ENCODE results near the gene GPR6.

GPR6 gene

DNA sequence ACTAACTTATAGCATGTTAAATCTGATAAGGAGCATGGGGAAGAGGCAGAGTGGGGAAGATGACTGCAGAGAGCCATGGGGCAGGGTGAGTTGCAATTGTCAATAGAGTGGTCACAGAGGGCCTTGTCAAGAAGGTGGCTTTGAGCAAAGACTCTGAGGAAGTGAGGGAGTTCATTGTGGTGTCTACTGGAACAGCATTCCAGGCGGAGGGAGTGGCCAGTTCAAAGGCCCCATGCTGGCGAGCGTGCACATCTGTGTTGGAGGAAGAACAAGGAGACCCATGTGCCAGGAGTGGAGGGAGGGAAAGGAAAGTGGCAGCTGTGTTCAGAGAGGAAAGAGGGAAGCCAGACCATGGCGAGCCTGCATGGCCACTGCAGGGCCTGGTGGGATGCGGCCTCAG lies 15.8 kb upstream of the GPR6 start:
- H3K9me3 ChIP-seq, result no peaks in the 10 kb centered on the region
- no peaks in the 10 kb centered on the region for H3K36me3 ChIP-seq
- H3K4me3 ChIP-seq (ENCODE audit: low read depth in 1 of 2, low read length in 1 of 2), result no peak overlapping the region
- H3K27ac ChIP-seq, result no peak overlapping the region
- peaks cover 0 to 3% of the 10 kb centered on the region in 2 experiments for H3K4me1 ChIP-seq (ENCODE audit: control insufficient read depth in 1 of 2, insufficient read depth in 1 of 2, low read depth in 1 of 2, low read length in 1 of 2)
- TF ChIP-seq, protein P1, sequence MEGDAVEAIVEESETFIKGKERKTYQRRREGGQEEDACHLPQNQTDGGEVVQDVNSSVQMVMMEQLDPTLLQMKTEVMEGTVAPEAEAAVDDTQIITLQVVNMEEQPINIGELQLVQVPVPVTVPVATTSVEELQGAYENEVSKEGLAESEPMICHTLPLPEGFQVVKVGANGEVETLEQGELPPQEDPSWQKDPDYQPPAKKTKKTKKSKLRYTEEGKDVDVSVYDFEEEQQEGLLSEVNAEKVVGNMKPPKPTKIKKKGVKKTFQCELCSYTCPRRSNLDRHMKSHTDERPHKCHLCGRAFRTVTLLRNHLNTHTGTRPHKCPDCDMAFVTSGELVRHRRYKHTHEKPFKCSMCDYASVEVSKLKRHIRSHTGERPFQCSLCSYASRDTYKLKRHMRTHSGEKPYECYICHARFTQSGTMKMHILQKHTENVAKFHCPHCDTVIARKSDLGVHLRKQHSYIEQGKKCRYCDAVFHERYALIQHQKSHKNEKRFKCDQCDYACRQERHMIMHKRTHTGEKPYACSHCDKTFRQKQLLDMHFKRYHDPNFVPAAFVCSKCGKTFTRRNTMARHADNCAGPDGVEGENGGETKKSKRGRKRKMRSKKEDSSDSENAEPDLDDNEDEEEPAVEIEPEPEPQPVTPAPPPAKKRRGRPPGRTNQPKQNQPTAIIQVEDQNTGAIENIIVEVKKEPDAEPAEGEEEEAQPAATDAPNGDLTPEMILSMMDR (IDR thresholded peaks at IDR 0.05), result no peak
- H3K27me3 ChIP-seq, result no peaks in the 10 kb centered on the region

DNA sequence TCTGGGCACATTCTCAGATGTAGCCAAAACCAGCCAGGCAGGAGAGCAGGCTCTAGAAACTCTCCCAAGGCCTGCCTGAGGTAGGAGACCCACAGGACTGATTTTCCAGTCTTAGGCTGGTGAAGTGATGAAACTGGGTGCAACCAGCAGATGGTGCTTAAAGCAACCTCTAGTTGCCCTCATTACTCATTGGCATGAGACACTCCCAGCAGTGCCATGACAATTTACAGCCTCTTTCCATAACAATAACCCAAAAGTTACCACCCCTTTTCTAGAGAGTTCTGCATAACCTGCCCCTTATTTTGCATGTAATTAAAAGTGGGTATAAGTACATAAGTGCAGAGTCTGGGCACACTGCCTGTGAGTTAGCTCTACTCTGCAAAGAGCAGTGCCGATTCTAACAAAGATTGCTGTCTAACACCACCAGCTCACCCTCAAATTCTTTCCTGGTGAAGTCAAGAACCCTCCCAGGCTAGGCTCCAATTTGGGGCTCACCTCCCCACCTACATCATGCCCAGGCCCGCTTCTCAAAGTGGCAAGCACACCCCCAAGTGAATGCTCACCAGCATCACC lies 14.4 kb upstream of the GPR6 start:
- Histone ChIP-seq H3K27ac (no peak overlapping the region), H3K36me3 (no peaks in the 10 kb centered on the region), H3K4me3 (ENCODE audit: low read depth in 1 of 2, low read length in 1 of 2) (no peak overlapping the region)

DNA sequence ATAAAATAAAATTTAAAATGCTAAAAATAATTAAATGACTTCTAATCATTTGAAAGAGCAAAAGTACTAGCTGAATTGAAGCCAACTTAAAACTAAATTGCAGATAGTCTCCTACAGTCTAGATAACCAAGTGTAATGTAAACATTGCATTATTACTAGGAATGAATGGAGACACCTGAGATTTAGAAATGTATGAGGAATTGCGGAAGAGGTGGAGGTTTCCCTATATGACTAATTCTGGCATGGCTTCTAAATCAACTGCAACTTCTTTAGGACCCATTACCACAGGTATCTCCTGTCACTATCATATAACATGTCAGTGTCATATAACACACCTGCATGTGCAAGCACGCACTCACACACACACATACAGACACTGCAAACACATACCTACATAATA lies 13.2 kb upstream of the GPR6 start:
- Histone ChIP-seq H3K27ac (no peak overlapping the region), H3K4me1 (ENCODE audit: control insufficient read depth in 1 of 2, insufficient read depth in 1 of 2, low read depth in 1 of 2, low read length in 1 of 2) (peaks cover 0 to 3% of the 10 kb centered on the region in 2 experiments), H3K9me3 (no peaks in the 10 kb centered on the region), H3K27me3 (peaks cover 14% of the 10 kb centered on the region), H3K4me3 (ENCODE audit: low read depth in 1 of 2, low read length in 1 of 2) (no peak overlapping the region), H3K36me3 (no peaks in the 10 kb centered on the region)
- TF ChIP-seq, protein P1 (IDR thresholded peaks at IDR 0.05), result no peak

More for the DNA sequence above, 14.4 kb upstream of the GPR6 start:
- Histone ChIP-seq H3K4me1 (ENCODE audit: control insufficient read depth in 1 of 2, insufficient read depth in 1 of 2, low read depth in 1 of 2, low read length in 1 of 2) (peaks cover 0 to 3% of the 10 kb centered on the region in 2 experiments), H3K27me3 (peaks cover 5% of the 10 kb centered on the region), H3K9me3 (no peaks in the 10 kb centered on the region)
- TF ChIP-seq, protein P1 (IDR thresholded peaks at IDR 0.05), result no peak

DNA sequence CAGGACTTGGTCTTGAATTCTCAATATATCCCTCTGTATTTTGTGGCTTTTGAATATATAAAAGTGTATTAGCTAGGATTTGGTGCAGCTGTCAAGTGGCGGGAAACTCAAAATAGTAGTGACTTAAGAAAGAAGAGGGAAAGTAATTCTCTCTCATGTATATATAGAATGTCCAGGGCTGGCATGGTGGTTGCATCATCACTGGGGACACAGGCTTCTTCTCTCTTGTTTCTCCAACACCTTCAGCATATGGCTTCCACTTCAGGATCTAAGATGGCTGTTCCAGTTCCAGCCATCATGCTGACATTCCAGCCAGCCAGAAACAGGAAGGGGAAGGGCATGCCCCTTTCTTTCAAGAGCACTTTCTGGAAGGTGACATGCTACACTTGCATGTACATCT lies 11.8 kb upstream of the GPR6 start:
- H3K4me3 ChIP-seq (ENCODE audit: low read depth in 1 of 2, low read length in 1 of 2), result no peak overlapping the region
- peaks cover 21% of the 10 kb centered on the region for H3K27me3 ChIP-seq
- H3K36me3 ChIP-seq, result no peaks in the 10 kb centered on the region
- peaks cover 0 to 2% of the 10 kb centered on the region in 2 experiments for H3K4me1 ChIP-seq (ENCODE audit: control insufficient read depth in 1 of 2, insufficient read depth in 1 of 2, low read depth in 1 of 2, low read length in 1 of 2)
- H3K27ac ChIP-seq, result no peak overlapping the region
- no peaks in the 10 kb centered on the region for H3K9me3 ChIP-seq
- TF ChIP-seq, protein P1 (IDR thresholded peaks at IDR 0.05), result no peak

DNA sequence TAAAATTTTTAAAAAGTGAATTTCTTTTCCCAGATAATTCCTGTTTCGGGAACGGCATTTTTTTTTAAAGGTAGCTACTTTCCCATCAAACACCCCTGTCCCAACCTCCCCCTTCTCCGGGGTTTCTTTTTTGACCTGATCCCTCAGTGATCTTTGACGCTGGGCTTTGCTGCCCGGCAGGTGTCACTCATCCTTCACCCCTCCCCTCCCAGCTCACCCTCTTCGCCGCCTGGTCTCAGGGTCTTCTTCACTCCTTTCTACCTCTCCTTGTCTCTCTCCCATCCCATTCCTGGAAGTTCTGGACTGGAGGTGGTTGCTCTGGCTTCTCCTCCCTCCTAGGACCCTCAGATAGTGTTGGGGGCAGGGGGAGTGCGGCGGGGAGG lies 329 bp upstream of the GPR6 start:
- TF ChIP-seq, protein P1 (IDR thresholded peaks at IDR 0.05), result no peak
- Histone ChIP-seq H3K27me3 (peaks cover 97% of the 10 kb centered on the region), H3K4me3 (ENCODE audit: low read depth in 1 of 2, low read length in 1 of 2) (no peak overlapping the region), H3K9me3 (no peaks in the 10 kb centered on the region), H3K36me3 (no peaks in the 10 kb centered on the region), H3K27ac (no peak overlapping the region), H3K4me1 (ENCODE audit: control insufficient read depth in 1 of 2, insufficient read depth in 1 of 2, low read depth in 1 of 2, low read length in 1 of 2) (no peaks in the 10 kb centered on the region)

Data from neutrophil (primary cell).